Heart left ventricle (tissue), 13 donors: Measurements from ENCODE around the gene MBD3L4.
"Not testable (repeated sequence)": the region's sequence is repeated elsewhere in the genome, so short reads cannot be mapped to it uniquely, and the experiment has no call there.

Experiments used
- POLR2A ChIP-seq, 2 donors: fragments of 450-650 bp; IDR thresholded peaks; one replicate each; pipeline ENCODE4 v1.6.1; 2017; ENCODE audit warnings: antibody characterized with exemption in 2 of 2, mild to moderate bottlenecking in 2 of 2, moderate library complexity in 2 of 2
- TF ChIP-seq, protein P1 (sequence below), 12 donors: fragments of 200-600 bp; sonication (generic) in 4 of 12; IDR thresholded peaks; one replicate each; pipeline versions ENCODE4 v1.5.0 to v1.8.0; 2018 to 2022; ENCODE audit warnings: antibody characterized with exemption in 12 of 12, mild to moderate bottlenecking in 5 of 12
- donor health status: ischemic (EF 13 %, LVEDD 7.1; RV severe dilation, severe dysfunction).
- donor health status: DM: no; HTN: yes; CAD: no.
- donor health status: DM: no; HTN: no; CAD: no.
- donor health status: ischemic (EF 25% LVEDD 6.9; RV normal size, moderate dysfunction).
- donor health status: ischemic (EF 25% LVEDD 5.7; RV mildly dilated, moderate dysfunction).
- donor health status: ischemic (EF 35%, LVEDD 5.7; RV mildly dilated, moderate dysfunction).
- donor health status: nonischemic (EF 11% LVEDD 7.7; RV severe dilation, severe dysfunction).
- donor health status: DM: yes; HTN: yes; CAD: no.
- donor health status: PGD.
- donor health status: ischemic (EF 29% LVEDD 5.4; RV normal size, mild dysfunction).
- donor health status: nonischemic (EF 23%, LVEDD 6.1; RV moderate dilation, normal function).

DNA sequence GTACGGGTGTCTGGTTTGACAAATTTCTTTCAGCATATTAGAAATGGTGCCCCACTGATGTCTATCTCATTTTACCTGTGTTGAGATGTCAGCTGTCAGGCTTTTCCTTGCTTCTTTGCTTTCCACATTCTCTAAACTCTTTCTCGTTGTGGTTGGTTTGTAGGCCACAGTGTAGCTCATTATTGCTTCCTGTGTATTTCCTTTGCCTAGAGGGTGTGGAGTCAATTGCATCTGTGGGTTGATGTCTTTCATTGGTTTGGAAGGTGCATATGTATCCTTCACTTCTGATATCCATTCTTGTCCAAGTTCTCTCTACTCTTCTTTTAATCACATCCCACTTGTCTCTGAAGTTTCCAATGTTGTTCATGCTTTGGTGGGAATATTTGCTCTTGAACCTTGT is 1.6 kb upstream of the MBD3L4 start:
- TF ChIP-seq, protein P1, sequence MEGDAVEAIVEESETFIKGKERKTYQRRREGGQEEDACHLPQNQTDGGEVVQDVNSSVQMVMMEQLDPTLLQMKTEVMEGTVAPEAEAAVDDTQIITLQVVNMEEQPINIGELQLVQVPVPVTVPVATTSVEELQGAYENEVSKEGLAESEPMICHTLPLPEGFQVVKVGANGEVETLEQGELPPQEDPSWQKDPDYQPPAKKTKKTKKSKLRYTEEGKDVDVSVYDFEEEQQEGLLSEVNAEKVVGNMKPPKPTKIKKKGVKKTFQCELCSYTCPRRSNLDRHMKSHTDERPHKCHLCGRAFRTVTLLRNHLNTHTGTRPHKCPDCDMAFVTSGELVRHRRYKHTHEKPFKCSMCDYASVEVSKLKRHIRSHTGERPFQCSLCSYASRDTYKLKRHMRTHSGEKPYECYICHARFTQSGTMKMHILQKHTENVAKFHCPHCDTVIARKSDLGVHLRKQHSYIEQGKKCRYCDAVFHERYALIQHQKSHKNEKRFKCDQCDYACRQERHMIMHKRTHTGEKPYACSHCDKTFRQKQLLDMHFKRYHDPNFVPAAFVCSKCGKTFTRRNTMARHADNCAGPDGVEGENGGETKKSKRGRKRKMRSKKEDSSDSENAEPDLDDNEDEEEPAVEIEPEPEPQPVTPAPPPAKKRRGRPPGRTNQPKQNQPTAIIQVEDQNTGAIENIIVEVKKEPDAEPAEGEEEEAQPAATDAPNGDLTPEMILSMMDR (IDR thresholded peaks at IDR 0.05), result not testable (repeated sequence)
- TF ChIP-seq POLR2A (IDR thresholded peaks at IDR 0.05), result not testable (repeated sequence)
